NCI-H2227 treated with DMSO at 0.1 percent for 48 hours (cell line): Measurements from ENCODE around the gene MINDY4B.
"Not testable (repeated sequence)": the region's sequence is repeated elsewhere in the genome, so short reads cannot be mapped to it uniquely, and the experiment has no call there.

Source experiments
- DNase-seq: peaks from one replicate; lab custom pipeline; 2025; lab: John Stamatoyannopoulos, UW

The MINDY4B gene

DNA sequence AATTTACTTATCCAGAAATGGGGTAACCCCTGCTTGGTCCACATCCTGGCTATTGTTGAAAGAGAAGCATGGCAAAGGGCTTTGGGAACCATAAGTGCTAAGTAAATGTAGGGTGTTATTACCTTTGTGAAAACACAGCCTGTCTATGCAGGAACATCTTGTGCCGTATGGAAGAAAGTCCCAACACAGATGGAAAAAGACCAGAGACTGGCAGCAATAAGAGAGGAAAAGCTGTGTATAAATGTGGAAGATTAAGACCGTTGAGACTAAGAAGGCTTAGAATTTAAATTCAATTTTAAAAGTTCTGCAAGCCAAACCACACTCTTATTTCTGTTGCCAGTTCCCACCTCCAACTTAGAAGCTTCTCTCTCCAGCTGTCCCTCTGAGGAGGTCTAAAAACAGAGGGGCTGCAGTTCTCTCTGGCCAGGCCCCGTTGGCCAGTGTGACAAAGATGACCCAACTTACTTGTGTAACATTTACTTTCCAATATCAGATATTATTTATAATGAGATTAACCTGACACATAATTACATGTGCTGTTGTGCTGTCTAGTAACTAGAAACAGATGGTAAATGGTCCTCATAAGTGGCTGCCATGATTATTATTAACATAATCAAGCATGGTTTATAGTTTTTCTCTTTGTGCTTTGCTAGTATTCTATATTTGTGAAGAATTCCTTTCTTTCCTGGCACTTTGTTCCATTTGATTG is 7.0 kb downstream of the MINDY4B start:
- no peak for DNase-seq

DNA sequence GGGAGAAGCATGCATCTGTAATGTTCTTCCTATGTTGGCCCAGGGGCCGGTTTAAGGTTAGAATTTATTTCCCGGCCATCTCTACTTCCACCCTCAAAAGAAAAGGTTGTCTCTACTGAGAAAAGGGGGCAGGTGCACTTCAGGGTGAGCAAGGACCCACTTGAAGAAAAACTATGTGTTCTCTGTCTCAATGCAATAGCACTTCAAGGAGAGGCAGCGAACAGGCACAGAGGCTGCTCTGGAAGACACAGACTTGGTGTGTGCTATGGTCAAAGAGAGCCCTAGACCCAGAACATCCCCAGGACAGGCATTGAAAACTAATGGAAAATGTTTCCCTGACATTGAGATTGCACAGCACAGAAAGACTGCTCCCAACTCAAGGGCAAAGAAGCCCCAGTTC is 7.6 kb downstream of the MINDY4B start:
- DNase-seq: no peak

GRCh38 chr3:150890831-150891230 is 14.4 kb downstream of the MINDY4B start:
- DNase-seq: no peak

GRCh38 chr3:150890295-150890694 is 14.9 kb downstream of the MINDY4B start:
- no peak for DNase-seq

DNA sequence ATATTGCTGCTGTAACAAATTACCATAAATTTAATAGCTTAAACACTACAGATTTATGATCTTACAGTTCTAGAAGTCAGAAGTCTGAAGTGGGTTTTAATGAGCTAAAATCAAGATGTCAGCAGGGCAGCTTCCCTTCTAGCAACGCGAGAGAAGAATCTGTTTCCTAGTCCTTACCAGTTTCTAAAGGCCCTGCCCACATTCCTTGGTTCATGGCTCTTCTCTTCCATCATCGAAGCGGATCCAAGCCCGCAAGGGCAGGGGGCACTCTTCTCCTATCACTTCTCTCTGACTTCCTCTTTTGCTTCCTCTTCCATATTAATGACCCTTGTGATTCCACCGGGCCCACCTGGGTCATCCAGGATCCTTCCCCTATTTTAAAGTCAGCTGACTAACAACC is 16.1 kb downstream of the MINDY4B start:
- no peak for DNase-seq

DNA sequence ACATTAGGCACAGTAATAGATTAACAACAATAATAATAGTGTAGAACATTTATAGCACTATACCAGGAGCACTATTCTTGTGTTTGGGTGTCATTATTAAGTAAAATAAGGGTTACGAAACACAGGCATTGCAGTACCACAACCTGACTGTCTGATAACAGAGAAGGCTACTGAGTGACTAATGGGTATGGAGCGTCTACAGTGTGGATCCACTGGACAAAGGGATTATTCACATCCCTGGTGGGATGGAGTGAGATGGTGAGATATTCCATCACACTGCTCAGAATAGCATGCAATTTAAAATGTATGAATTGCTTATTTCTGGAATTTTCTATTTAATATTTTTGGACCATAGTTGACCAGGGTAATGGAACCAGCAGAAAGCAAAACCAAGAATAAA is 18.2 kb downstream of the MINDY4B start:
- no peak for DNase-seq

DNA sequence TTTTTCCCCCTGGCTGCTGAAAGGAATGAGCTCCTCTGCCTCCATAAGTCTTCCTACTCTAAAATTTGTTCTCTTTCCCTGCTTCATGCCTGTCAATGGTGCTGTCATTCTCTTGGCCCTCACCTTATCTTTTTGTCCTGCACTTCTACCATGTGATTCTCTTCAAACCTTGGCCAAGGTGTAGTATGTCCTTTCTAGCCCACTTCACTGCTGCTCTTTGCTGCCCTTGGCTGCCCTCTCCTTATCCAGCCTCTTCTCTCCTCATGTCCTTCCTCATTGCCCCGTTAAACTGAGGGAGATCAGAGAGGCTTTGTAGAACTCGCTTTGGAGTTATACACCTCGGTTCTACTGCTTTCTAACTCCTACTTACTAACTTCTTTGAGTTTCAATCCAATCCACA is 19.7 kb downstream of the MINDY4B start:
- DNase-seq: no peak

DNA sequence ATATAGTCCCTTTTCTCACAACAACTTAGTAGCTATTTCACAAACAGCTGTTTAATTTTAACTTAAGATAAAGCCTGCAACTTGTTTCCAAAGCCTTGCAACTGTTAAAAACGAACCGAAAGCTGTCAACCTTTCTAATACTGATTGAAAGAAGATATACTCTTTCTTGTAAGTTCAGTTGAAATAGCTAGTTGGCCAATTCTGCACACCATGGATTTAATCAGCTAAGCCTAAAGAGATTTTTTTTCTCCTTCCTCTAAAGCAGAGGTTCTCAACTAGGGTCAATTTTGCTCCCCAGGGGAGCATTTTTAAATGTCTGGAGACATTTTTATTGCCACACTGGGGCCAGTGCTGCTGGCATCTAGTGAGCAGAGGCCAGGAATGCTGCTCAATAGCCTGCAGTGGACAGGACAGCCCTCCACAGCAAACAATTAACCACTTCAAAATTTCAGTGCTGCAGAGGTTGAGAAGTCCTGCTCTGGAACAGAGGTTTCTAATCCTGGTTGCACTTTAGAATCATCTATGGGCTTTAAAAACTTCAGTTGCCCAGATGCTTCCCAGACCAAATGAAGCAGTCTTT is 26.2 kb downstream of the MINDY4B start:
- DNase-seq: no peak

GRCh38 chr3:150878290-150878689 is 26.9 kb downstream of the MINDY4B start:
- no peak for DNase-seq

DNA sequence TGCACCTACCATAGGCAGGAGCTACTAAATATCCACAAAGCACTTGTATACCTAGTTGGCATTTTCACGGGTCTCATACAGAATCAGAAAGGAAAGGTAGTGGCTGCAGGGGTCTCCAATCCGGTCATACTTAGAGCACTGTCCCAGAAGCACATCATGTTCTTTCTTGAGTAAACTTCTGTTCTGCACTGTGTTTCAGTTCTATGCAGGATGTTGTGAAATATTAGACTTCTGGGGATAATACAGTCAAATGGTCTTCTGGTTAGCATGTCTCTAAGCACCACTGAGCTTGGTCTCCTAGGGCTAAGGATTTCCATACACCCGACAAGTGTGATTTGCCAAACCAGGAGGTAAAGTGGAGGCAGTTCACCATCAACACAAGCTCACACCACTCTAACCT is 27.9 kb downstream of the MINDY4B start:
- no peak for DNase-seq

DNA sequence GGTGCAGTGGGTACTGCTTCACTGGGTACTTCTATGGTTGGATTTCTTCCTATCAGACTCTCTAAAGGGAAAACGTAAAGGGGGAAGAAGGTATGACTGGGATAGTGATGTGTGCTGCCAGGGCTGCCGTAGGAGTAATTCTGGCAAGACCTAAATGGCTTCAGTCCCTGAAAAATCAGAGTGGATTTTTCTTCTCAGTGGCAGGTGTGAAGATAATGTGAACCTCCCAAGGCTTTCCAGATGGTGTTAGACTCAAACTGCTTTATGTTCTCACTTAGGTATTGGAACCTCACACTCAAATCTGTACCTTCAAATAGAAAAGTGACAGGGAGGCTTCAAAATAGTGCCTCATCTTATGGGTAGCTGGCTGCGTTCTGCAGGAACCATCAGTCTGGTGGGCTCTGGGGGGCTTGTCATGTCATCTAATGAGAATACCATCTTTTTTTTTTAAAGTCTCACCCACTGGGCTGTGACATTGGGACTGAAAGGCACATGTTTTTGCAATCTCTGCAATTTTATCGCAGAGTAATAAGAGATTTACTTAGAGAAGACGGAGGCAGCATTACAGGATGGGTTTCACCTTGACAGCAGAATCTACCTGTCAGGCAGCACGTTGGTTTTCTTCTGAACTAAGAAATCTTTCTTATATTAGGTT is 28.5 kb downstream of the MINDY4B start:
- DNase-seq: no peak

- DNase-seq: no peak
These were observed 29.7 kb downstream of the MINDY4B start for GRCh38 chr3:150875548-150875947.

- no peak for DNase-seq
These were observed 30.5 kb downstream of the MINDY4B start for GRCh38 chr3:150874666-150875219.

- no peak for DNase-seq
These were observed 34.0 kb downstream of the MINDY4B start for GRCh38 chr3:150871192-150871591.

- no peak for DNase-seq
These were observed 34.8 kb downstream of the MINDY4B start for GRCh38 chr3:150870406-150870805.

GRCh38 chr3:150868282-150868681 is 37.0 kb downstream of the MINDY4B start:
- no peak for DNase-seq

DNA sequence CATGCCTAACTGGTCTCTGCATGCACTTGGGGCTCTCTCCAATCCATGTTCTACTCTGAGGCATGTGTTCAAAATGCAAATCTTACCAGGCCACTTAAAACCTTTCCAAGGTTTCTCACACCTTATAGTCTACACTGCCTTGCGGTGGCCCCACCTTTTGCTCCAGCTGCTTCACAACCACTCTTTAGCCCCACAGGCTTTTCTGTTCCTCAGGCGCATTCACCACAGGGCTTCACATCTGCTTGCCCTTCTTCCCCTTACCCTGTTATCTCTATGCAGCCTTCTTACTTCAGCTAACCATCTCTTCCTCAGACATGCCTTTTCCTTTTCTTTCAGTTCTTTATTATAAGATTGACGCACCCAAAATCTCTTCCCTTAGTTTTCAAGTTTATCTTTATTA is 37.8 kb downstream of the MINDY4B start:
- DNase-seq: no peak

DNA sequence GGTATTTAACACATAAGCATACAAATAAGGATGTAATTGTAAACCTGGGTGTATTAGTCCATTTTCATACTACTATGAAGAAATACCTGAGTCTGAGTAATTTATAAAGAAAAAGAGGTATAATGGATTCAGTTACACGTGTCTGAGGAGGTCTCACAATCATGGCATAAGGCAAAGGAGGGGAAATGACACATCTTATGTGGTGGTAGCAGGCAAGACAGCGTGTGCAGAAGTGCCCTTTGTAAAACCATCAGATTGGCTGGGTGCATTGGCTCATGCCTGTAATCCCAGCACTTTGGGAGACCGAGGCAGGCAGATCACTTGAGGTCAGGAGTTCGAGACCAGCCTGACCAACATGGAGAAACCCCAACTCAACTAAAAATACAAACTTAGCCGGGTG is 41.3 kb downstream of the MINDY4B start:
- DNase-seq: not testable (repeated sequence)

DNA sequence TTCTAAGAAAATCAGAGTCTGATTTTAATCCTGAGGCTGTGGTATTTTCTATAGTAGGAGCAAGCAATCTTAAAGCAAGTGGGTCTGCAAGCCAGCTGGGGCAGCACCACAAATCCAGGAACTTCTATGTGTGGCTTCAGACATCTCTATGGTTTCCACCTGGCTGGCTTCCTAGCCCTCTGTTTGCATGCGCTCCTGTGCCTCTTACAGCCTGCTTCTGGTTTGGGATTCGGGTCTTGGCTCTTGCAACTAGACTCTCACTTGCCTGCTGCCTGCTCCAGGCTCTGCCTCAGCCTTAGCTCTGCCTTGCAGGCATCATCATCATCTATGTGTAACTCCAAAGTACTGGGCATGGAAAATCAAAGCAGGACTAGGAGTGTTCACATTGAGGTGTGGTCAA is 43.4 kb downstream of the MINDY4B start:
- no peak for DNase-seq

DNA sequence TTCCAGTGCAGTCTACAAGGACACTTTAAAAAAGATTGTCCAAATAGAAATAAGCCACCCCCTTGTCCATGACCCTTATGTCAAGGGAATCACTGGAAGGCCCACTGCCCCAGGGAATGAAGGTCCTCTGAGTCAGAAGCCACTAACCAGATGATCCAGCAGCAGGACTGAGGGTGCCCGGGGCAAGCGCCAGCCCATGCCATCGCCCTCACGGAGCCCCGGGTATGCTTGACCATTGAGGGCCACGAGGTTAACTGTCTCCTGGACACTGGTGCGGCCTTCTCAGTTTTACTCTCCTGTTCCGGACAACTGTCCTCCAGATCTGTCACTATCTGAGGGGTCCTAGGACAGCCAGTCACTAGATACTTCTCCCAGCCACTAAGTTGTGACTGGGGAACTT is 47.3 kb downstream of the MINDY4B start:
- DNase-seq: not testable (repeated sequence)

DNA sequence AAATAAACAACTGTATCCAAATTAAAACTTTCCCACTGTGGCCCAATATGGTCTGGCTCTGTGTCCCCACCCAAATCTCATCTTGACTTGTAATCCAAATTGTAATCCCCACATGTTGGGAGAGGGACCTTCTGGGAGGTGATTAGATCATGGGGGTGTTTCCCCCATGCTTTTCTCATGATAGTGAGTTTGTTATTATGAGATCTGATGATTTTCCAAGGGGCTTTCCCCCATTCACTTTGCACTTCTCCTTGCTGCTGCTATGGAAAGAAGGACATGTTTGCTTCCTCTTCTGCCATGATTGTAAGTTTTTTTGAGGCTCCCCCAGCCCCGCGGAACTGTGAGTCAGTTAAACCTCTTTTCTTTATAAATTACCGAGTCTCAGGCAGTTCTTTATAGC is 55.0 kb downstream of the MINDY4B start:
- DNase-seq: no peak

DNA sequence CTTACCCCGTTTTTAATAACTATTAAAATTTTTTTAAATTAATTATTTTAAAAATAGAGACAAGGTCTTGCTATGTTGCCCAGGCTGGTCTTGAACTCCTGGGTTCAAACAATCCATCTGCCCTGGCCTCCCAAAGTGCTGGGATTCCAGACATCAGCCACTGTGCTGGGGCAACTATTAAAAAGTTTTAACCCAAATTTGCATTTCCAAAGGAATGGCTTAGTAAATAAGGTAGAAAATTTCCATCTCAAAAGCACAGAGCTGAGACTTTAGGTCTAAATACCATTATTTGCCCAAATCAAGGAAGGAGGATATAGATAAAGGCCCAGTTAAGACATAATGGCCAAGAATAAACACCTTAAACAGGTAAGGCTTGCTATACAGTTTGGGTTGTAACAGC is 56.4 kb downstream of the MINDY4B start:
- no peak for DNase-seq

DNA sequence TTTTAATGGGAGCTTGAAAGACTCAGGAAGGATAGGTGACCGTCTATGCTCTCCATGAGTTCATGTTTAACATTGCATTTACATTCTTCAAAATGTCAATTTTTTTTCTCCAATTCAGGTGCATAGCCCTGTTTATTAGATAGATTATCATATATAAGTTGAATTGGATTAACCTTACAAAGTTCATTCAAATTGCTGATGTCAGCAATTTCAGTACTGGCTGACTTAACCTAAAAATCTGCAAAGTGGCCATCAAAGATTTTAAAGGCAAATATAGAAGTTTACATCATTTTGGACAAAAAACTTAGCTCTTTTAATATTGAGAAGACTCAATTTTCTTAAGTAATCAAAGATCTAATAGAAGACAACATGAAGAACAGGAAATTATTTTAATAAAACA is 57.8 kb downstream of the MINDY4B start:
- DNase-seq: no peak
